Hepatocyte (in vitro differentiated cells): ENCODE data around the gene FGR. TPM values are rescaled to one million over a fixed set of nuclear protein-coding genes. Genes with fewer than 3 reads are reported as not detected.
"Not testable (repeated sequence)": the region's sequence is repeated elsewhere in the genome, so short reads cannot be mapped to it uniquely, and the experiment has no call there.

Source experiments
- DNase-seq: peaks from one replicate; pipeline ENCODE4 v3.0.0-alpha.2; 2016; ENCODE audit warnings: low spot score
- H2AFZ ChIP-seq: fragments of 200-600 bp; sonication (generic); 2 replicates; pipeline ENCODE4 v1.6.0; 2016; ENCODE audit warnings: antibody characterized with exemption, mild to moderate bottlenecking
- H3K27ac ChIP-seq: fragments of 200-600 bp; sonication (generic); 2 replicates; pipeline ENCODE4 v1.5.1; 2016; ENCODE audit warnings: mild to moderate bottlenecking
- H3K27me3 ChIP-seq: fragments of 200-600 bp; sonication (generic); 2 replicates; pipeline ENCODE4 v1.6.1; 2016
- H3K36me3 ChIP-seq: fragments of 200-600 bp; sonication (generic); replicated peaks from 2 replicates; pipeline ENCODE4 v1.5.1; 2016; ENCODE audit warnings: low read depth; ENCODE audit not compliant: insufficient read depth
- H3K4me1 ChIP-seq: fragments of 200-600 bp; sonication (generic); 2 replicates; pipeline ENCODE4 v1.5.1; 2016; ENCODE audit warnings: mild to moderate bottlenecking, moderate library complexity; ENCODE audit not compliant: insufficient read depth
- H3K4me2 ChIP-seq: fragments of 200-600 bp; sonication (generic); 2 replicates; pipeline ENCODE4 v1.6.0; 2016
- H3K4me3 ChIP-seq: fragments of 200-600 bp; sonication (generic); 2 replicates; pipeline ENCODE4 v1.5.1; 2016; ENCODE audit warnings: mild to moderate bottlenecking
- H3K79me2 ChIP-seq: fragments of 200-600 bp; sonication (generic); 2 replicates; pipeline ENCODE4 v1.6.0; 2017; ENCODE audit warnings: mild to moderate bottlenecking
- H3K9me2 ChIP-seq: fragments of 200-600 bp; sonication (generic); replicated peaks from 2 replicates; pipeline ENCODE4 v1.6.0; 2017; ENCODE audit warnings: mild to moderate bottlenecking; ENCODE audit not compliant: insufficient read depth
- H3K9me3 ChIP-seq: fragments of 200-600 bp; sonication (generic); 2 replicates; pipeline ENCODE4 v1.5.1; 2016; ENCODE audit warnings: low read depth, mild to moderate bottlenecking
- H4K20me1 ChIP-seq: fragments of 200-600 bp; sonication (generic); 2 replicates; pipeline ENCODE4 v1.6.0; 2016; ENCODE audit warnings: mild to moderate bottlenecking; ENCODE audit not compliant: insufficient read depth, poor library complexity, severe bottlenecking
- EZH2 ChIP-seq: fragments of 200-600 bp; sonication (generic); IDR thresholded peaks from 2 replicates; pipeline ENCODE4 v1.6.1; 2016; ENCODE audit warnings: antibody characterized with exemption, mild to moderate bottlenecking, borderline replicate concordance
- EZH2phosphoT487 ChIP-seq: fragments of 200-600 bp; sonication (generic); IDR thresholded peaks from one replicate; pipeline ENCODE4 v1.6.1; 2018; ENCODE audit warnings: antibody characterized with exemption, mild to moderate bottlenecking, low read depth, moderate library complexity; ENCODE audit not compliant: unreplicated experiment, severe bottlenecking
- WGBS: methylation state at CpG from one replicate; pipeline ENCODE4 v1.1.6; 2016; ENCODE audit warnings: low lambda C conversion rate; ENCODE audit errors: missing lambda C conversion rate; 5-methylcytosine and 5-hydroxymethylcytosine counted together
- polyA plus RNA-seq: library from polyadenylated mRNA; unstranded; fragments of >200 nt; fragmentation: Nextera tagmentation; extraction: Ambion mirVana; gene quantifications from 2 replicates; pipeline ENCODE4 v1.2.1, GENCODE V29; 2016
- total RNA-seq: library from RNA; depleted of rRNA; stranded (reverse); fragments of >200 nt; gene quantifications from 2 replicates; pipeline ENCODE4 v1.2.3, GENCODE V29; 2014
- TF ChIP-seq, protein P1 (sequence below): fragments of 200-600 bp; sonication (generic); IDR thresholded peaks from 2 replicates; pipeline ENCODE4 v1.5.1; 2016; ENCODE audit warnings: antibody characterized with exemption, mild to moderate bottlenecking; ENCODE audit not compliant: poor library complexity

FGR gene
- total and polyA plus RNA-seq, 2 experiments from 2014 or later: 0.28 to 0.73 TPM

GRCh38 chr1:27621051-27621920 lies 13.7 kb downstream of the FGR start:
- Histone ChIP-seq H3K9me2 (no peaks in the 10 kb centered on the region), H3K4me3 (no peak overlapping the region), H2AFZ (no peak overlapping the region), H3K4me2 (no peak overlapping the region), H3K4me1 (no peaks in the 10 kb centered on the region), H3K36me3 (no peaks in the 10 kb centered on the region), H3K79me2 (no peaks in the 10 kb centered on the region), H3K27ac (no peak overlapping the region), H4K20me1 (no peaks in the 10 kb centered on the region), H3K27me3 (no peaks in the 10 kb centered on the region), H3K9me3 (no peaks in the 10 kb centered on the region)
- TF ChIP-seq, protein P1, sequence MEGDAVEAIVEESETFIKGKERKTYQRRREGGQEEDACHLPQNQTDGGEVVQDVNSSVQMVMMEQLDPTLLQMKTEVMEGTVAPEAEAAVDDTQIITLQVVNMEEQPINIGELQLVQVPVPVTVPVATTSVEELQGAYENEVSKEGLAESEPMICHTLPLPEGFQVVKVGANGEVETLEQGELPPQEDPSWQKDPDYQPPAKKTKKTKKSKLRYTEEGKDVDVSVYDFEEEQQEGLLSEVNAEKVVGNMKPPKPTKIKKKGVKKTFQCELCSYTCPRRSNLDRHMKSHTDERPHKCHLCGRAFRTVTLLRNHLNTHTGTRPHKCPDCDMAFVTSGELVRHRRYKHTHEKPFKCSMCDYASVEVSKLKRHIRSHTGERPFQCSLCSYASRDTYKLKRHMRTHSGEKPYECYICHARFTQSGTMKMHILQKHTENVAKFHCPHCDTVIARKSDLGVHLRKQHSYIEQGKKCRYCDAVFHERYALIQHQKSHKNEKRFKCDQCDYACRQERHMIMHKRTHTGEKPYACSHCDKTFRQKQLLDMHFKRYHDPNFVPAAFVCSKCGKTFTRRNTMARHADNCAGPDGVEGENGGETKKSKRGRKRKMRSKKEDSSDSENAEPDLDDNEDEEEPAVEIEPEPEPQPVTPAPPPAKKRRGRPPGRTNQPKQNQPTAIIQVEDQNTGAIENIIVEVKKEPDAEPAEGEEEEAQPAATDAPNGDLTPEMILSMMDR: no peak
- TF ChIP-seq EZH2phosphoT487: no peak
- no peak for TF ChIP-seq EZH2
- WGBS: 56% methylated on average over 7 of the region's 7 CpGs
- no peak for DNase-seq

DNA sequence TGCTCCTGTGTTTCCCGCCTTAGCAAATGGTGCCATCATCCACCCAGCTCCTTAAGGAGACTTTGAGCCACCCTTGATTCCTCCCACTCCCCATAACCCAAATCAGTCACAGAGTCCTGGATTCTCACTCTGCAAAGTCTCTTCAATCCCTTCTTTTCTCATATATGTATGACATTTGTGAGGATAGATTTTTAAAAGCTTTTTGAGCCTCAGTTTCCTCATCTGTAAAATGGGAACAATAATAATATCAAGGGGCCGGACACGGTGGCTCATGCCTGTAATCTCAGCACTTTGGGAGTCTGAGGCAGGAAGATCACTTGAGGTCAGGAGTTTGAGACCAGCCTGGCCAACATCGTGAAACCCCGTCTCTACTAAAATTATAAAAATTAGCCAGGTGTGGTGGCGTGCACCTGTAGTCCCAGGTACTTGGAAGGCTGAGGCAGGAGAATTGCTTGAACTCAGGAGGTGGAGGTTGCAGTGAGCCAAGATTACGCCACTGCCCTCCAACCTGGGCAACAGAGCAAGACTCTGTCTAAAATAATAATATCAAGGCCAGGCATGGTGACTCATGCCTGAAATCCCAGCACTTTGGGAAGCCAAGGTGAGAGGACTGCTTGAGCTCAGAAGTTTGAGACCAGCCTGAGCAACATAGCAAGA lies 15.1 kb downstream of the FGR start:
- H3K79me2 ChIP-seq, H3K27me3 ChIP-seq, H3K4me3 ChIP-seq, H3K4me1 ChIP-seq, H3K9me3 ChIP-seq, H3K27ac ChIP-seq, H2AFZ ChIP-seq, H3K4me2 ChIP-seq, DNase-seq, H3K36me3 ChIP-seq, H3K9me2 ChIP-seq, H4K20me1 ChIP-seq: not testable (repeated sequence)
- 98% methylated on average over 7 of the region's 7 CpGs for WGBS

DNA sequence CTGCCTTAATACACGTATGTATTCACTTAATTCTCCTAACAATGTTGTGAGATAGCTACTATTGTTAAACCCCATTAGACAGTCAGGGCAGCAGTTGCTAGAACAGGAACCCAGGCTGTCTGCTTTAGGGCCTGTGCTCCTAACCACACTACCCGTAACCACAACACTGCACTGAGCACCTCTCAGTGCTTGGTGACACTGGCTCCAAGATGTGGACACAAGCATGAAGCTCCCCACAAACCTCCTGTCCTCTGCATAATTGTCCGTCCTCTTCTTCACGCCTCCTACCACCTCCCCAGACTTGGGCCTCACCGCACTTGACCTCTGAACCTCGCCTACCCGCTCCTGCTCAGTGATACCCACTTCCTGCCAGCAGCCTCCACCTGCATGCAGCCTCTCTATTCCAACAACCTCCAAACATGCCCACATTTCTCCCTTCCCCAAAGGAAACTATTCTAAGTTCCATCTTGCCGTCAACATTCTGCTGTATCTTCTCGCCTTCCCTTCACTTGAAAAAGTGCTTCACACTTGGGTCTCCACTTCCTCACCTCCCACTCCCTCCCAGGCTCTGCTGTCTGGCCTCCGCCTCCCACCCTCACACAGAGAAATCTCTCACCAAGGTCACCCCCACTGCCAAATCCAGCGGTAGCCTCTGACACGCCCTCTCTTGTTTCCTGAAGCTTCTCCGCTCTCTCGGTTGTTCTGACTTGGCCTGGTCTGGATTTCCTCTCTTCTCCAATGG lies 16.5 kb downstream of the FGR start:
- 83% methylated on average over 14 of the region's 14 CpGs for WGBS
- Histone ChIP-seq H3K27me3 (no peaks in the 10 kb centered on the region), H3K9me2 (no peaks in the 10 kb centered on the region), H2AFZ (no peak overlapping the region), H3K9me3 (no peaks in the 10 kb centered on the region), H4K20me1 (no peaks in the 10 kb centered on the region), H3K4me1 (peaks cover 6% of the 10 kb centered on the region), H3K4me3 (no peak overlapping the region), H3K36me3 (no peaks in the 10 kb centered on the region), H3K27ac (no peak overlapping the region), H3K4me2 (no peak overlapping the region), H3K79me2 (no peaks in the 10 kb centered on the region)
- no peak for DNase-seq
- no peak for TF ChIP-seq EZH2
- TF ChIP-seq EZH2phosphoT487: no peak
- TF ChIP-seq, protein P1: no peak

DNA sequence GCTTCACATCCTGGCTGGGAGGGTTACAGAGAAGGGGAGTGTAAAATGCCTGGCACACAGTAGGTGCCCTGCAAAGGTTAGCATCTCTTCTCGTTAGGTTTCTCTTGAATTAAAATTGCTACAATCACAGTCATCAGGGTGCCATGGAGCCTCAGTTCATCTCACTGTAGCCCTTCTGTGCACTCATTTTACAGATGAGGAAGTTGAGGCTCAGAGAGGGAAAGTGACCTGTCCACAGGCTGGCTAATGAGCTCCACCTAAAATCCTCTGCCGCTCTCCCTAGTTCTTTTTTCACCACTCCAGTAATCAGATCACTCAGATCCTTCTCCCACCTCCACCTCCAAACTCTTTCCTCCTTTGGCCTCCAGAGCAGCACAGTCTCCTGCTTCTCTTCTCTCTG lies 17.6 kb downstream of the FGR start:
- H3K79me2 ChIP-seq: no peaks in the 10 kb centered on the region
- H4K20me1 ChIP-seq: no peaks in the 10 kb centered on the region
- no peaks in the 10 kb centered on the region for H3K36me3 ChIP-seq
- H3K27me3 ChIP-seq: no peaks in the 10 kb centered on the region
- no peak overlapping the region for H3K27ac ChIP-seq
- no peaks in the 10 kb centered on the region for H3K9me3 ChIP-seq
- WGBS: 94% methylated on average over 2 of the region's 2 CpGs
- no peak for DNase-seq
- H3K4me2 ChIP-seq: no peak overlapping the region
- H3K4me3 ChIP-seq: no peak overlapping the region
- H3K9me2 ChIP-seq: no peaks in the 10 kb centered on the region
- H3K4me1 ChIP-seq: peaks cover 6% of the 10 kb centered on the region
- no peak overlapping the region for H2AFZ ChIP-seq
- TF ChIP-seq, protein P1: no peak
- no peak for TF ChIP-seq EZH2
- TF ChIP-seq EZH2phosphoT487: no peak
